Measurements from ENCODE around the gene KRTAP19-8. TPM values are rescaled to one million over a fixed set of nuclear protein-coding genes. Genes with fewer than 3 reads are reported as not detected.

The KRTAP19-8 gene
- total and polyA plus RNA-seq, 9 donors = not detected

DNA sequence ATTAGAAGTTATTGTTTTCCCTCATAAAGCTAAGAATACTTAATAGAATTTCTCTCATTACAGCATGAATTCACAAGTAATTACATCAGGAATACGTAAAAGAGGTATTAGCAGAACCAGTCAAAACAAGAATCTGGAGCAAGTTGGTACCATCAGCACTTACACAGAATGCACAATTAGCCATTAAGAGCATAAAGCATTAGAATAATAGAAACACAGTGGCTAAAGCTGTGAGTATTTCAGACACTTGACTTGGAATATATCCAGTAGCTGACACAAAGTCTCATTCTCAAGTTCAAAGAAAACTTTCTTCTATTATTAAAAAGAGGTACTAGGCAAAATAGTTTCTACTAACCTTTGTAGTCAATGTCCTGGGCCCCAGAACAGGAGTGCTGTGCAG is 49.6 kb downstream of the KRTAP19-8 start:
- Histone ChIP-seq H3K4me3 (no peak overlapping the region), H3K9me3 (no peaks in the 10 kb centered on the region), H3K27ac (no peak overlapping the region), H3K27me3 (no peaks in the 10 kb centered on the region), H3K4me1 (ENCODE audit: insufficient read depth) (no peaks in the 10 kb centered on the region), H3K36me3 (no peaks in the 10 kb centered on the region)
- no peak for DNase-seq
- no peak for TF ChIP-seq POLR2A (IDR thresholded peaks at IDR 0.05)
- no peak for TF ChIP-seq EP300 (IDR thresholded peaks at IDR 0.05)
- TF ChIP-seq, protein P1, sequence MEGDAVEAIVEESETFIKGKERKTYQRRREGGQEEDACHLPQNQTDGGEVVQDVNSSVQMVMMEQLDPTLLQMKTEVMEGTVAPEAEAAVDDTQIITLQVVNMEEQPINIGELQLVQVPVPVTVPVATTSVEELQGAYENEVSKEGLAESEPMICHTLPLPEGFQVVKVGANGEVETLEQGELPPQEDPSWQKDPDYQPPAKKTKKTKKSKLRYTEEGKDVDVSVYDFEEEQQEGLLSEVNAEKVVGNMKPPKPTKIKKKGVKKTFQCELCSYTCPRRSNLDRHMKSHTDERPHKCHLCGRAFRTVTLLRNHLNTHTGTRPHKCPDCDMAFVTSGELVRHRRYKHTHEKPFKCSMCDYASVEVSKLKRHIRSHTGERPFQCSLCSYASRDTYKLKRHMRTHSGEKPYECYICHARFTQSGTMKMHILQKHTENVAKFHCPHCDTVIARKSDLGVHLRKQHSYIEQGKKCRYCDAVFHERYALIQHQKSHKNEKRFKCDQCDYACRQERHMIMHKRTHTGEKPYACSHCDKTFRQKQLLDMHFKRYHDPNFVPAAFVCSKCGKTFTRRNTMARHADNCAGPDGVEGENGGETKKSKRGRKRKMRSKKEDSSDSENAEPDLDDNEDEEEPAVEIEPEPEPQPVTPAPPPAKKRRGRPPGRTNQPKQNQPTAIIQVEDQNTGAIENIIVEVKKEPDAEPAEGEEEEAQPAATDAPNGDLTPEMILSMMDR (IDR thresholded peaks at IDR 0.05) = no peak
- intact Hi-C loops (cut with DNase I) = no loop called here
- 4 to 39% (median 12%) methylated on average over 1 of the region's 1 CpG for WGBS, 3 donors

Other genes starting within 250 kb of the KRTAP19-8 start
- not detected for gene KRTAP8-1, start 225.2 kb downstream of the KRTAP19-8 start, total RNA-seq
- gene KRTAP8-1, start 225.2 kb downstream of the KRTAP19-8 start, polyA plus RNA-seq = not detected
- gene KRTAP7-1, start 208.7 kb downstream of the KRTAP19-8 start, total RNA-seq = not detected
- not detected for gene KRTAP7-1, start 208.7 kb downstream of the KRTAP19-8 start, polyA plus RNA-seq
- gene KRTAP11-1, start 156.9 kb downstream of the KRTAP19-8 start, total RNA-seq = not detected
- gene KRTAP11-1, start 156.9 kb downstream of the KRTAP19-8 start, polyA plus RNA-seq = not detected

Measured in ovary (tissue), 9 donors.